Gastroesophageal sphincter (tissue), 4 donors: ENCODE data around the gene SSC5D. TPM values are rescaled to one million over a fixed set of nuclear protein-coding genes. Genes with fewer than 3 reads are reported as not detected.

ENCODE experiments used
- ATAC-seq: fragments of 150-250 bp; one replicate; pipeline ENCODE4 v1.9.1; 2016; ENCODE audit warnings: mild to moderate bottlenecking, moderate library complexity
- H3K27ac ChIP-seq, 4 donors: fragments of 200-600 bp; sonication (generic) in 3 of 4; 1 replicate in 3 of 4; 2 replicates in 1 of 4; pipeline ENCODE4 v1.5.1; 2016 to 2019
- H3K27me3 ChIP-seq: fragments of 200-600 bp; sonication (generic); one replicate; pipeline ENCODE4 v1.5.1; 2019
- H3K36me3 ChIP-seq, 2 donors: fragments of 200-600 bp; sonication (generic); one replicate each; pipeline ENCODE4 v1.5.1; 2019; ENCODE audit warnings: control low read depth in 1 of 2
- H3K4me1 ChIP-seq, 3 donors: fragments of 200-600 bp; sonication (generic); 1 replicate in 2 of 3; 2 replicates in 1 of 3; pipeline ENCODE4 v1.5.1; 2016 to 2019; ENCODE audit warnings: control low read depth in 2 of 3
- H3K4me3 ChIP-seq, 2 donors: fragments of 200-600 bp; sonication (generic); one replicate each; pipeline ENCODE4 v1.5.1; 2019; ENCODE audit warnings: mild to moderate bottlenecking in 1 of 2, moderate library complexity in 1 of 2
- H3K9me3 ChIP-seq, 3 donors: fragments of 200-600 bp; sonication (generic); one replicate each; pipeline ENCODE4 v1.5.1; 2017 to 2019; ENCODE audit warnings: control low read depth in 2 of 3
- EP300 ChIP-seq: sonication (generic); formaldehyde crosslinking; IDR thresholded peaks from one replicate; pipeline ENCODE4 v1.6.1; 2017; ENCODE audit warnings: antibody characterized with exemption, mild to moderate bottlenecking
- POLR2A ChIP-seq, 2 donors: fragments of 450-650 bp; IDR thresholded peaks; one replicate each; pipeline ENCODE4 v1.6.1; 2017; ENCODE audit warnings: antibody characterized with exemption in 2 of 2, mild to moderate bottlenecking in 2 of 2, moderate library complexity in 1 of 2
- POLR2AphosphoS5 ChIP-seq: sonication (generic); formaldehyde crosslinking; IDR thresholded peaks from one replicate; pipeline ENCODE4 v1.6.1; 2017; ENCODE audit warnings: antibody characterized with exemption
- WGBS, 2 donors: methylation state at CpG; one replicate each; pipeline ENCODE4 v1.1.5; 2018; ENCODE audit warnings: low coverage in 1 of 2; 5-methylcytosine and 5-hydroxymethylcytosine counted together
- total RNA-seq, 4 donors: library from RNA; depleted of rRNA; stranded (reverse); fragments of >200 nt; gene quantifications; one replicate each; pipeline ENCODE4 v1.1.0, GENCODE V29; 2016
- TF ChIP-seq, protein P1 (sequence below), 4 experiments: fragments of 200-600 bp in 2 of 4; fragments of 450-650 bp in 2 of 4; sonication (generic) in 1 of 4; IDR thresholded peaks; one replicate each; pipeline ENCODE4 v1.5.1; 2017 to 2019; ENCODE audit warnings: antibody characterized with exemption in 4 of 4, mild to moderate bottlenecking in 2 of 4, moderate library complexity in 2 of 4

Gene SSC5D
- total RNA-seq, 4 donors from 2014 or later, result 6.3 to 39.2 (median 23.5) TPM

DNA sequence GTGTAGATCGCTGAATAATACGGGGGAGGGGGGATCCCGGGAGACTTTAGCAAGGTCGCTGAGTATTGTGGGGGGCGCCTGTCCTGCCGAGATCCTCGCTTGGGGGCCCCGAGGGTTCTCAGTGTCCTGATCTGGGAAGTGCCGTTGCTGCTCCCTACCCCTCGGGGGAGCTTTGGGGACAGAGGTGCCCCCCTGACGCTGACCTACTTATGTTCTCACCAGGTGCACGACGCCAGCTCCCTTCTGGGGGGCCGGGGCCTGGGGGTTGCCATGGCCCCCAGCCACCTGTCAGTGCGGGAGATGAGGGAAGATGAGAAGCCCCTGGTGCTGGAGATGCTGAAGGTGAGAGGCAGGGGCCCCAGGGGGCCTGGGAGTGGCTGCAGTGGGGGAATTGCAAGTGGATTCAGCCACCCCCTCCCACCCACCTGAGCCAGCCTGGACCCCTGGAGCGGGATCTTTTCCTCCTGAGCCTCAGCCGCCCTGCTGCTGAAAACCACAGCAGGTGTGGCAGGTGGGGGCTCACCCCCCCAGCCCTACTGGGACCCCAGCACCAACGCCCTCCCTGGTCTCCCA is 2.7 kb upstream of the SSC5D start:
- H3K9me3 ChIP-seq, result no peaks in the 10 kb centered on the region
- H3K36me3 ChIP-seq, result peaks cover 0 to 37% of the 10 kb centered on the region in 2 donors
- peak overlapping the region; percentile 86 to 99 (median 96) for H3K27ac ChIP-seq
- H3K4me3 ChIP-seq, result peak overlapping the region; percentile 35 to 58
- H3K27me3 ChIP-seq, result no peaks in the 10 kb centered on the region
- WGBS, 2 donors, result no CpG with 5 or more reads among the region's 18 CpGs
- no peak for ATAC-seq
- TF ChIP-seq, protein P1, sequence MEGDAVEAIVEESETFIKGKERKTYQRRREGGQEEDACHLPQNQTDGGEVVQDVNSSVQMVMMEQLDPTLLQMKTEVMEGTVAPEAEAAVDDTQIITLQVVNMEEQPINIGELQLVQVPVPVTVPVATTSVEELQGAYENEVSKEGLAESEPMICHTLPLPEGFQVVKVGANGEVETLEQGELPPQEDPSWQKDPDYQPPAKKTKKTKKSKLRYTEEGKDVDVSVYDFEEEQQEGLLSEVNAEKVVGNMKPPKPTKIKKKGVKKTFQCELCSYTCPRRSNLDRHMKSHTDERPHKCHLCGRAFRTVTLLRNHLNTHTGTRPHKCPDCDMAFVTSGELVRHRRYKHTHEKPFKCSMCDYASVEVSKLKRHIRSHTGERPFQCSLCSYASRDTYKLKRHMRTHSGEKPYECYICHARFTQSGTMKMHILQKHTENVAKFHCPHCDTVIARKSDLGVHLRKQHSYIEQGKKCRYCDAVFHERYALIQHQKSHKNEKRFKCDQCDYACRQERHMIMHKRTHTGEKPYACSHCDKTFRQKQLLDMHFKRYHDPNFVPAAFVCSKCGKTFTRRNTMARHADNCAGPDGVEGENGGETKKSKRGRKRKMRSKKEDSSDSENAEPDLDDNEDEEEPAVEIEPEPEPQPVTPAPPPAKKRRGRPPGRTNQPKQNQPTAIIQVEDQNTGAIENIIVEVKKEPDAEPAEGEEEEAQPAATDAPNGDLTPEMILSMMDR (IDR thresholded peaks at IDR 0.05), result no peak
- TF ChIP-seq EP300 (no peak), POLR2A (IDR thresholded peaks at IDR 0.05) (no peak), POLR2AphosphoS5 (no peak)
- H3K4me1 ChIP-seq, result peaks cover 3 to 74% (median 54%) of the 10 kb centered on the region in 3 donors

DNA sequence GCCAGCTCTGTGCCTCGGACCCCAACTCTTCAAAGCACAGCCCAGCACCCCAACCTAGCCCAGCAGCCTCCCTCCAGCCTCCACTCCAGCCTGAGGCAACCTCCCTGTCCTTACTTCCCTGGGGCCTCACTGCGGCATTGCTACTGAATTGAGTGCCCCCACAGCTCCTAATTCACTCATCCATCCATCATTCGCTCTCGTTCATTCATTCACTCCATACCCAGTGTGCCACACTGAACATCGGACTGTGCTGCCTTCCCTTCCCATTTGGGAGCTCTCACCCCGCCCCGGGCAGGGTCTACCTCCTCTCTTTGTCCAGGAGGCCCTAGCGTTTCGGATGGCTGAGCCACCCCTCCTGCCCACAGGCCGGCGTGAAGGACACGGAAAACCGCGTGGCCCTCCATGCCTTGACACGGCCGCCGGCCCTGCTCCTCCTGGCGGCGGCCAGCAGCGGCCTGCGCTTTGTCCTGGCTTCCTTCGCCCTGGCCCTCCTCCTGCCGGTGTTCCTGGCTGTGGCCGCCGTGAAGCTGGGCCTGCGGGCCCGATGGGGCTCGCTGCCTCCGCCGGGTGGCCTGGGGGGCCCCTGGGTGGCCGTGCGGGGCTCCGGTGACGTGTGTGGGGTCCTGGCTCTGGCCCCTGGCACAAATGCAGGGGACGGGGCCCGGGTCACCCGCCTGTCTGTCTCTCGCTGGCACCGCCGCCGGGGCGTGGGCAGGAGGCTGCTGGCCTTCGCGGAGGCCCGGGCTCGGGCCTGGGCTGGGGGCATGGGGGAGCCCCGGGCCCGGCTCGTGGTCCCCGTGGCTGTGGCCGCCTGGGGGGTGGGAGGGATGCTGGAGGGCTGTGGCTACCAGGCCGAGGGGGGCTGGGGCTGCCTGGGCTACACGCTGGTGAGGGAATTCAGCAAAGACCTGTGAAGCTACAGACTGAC is 1.9 kb upstream of the SSC5D start:
- Histone ChIP-seq H3K9me3 (no peaks in the 10 kb centered on the region), H3K27me3 (no peaks in the 10 kb centered on the region), H3K27ac (peak overlapping the region; percentile 86 to 99 (median 96)), H3K4me1 (peaks cover 3 to 82% (median 54%) of the 10 kb centered on the region in 3 donors), H3K36me3 (peaks cover 0 to 29% of the 10 kb centered on the region in 2 donors), H3K4me3 (peak overlapping the region in 1 of 2 donors; percentile 28)
- TF ChIP-seq POLR2AphosphoS5 (no peak), POLR2A (IDR thresholded peaks at IDR 0.05) (no peak), EP300 (no peak)
- TF ChIP-seq, protein P1 (IDR thresholded peaks at IDR 0.05), result peak in 3 of 4 experiments; percentile 38 to 60 (median 48)
- 46% methylated on average over 7 of the region's 53 CpGs; no CpG with 5 or more reads in 1 of the 2 donors for WGBS, 2 donors
- ATAC-seq, result no peak

DNA sequence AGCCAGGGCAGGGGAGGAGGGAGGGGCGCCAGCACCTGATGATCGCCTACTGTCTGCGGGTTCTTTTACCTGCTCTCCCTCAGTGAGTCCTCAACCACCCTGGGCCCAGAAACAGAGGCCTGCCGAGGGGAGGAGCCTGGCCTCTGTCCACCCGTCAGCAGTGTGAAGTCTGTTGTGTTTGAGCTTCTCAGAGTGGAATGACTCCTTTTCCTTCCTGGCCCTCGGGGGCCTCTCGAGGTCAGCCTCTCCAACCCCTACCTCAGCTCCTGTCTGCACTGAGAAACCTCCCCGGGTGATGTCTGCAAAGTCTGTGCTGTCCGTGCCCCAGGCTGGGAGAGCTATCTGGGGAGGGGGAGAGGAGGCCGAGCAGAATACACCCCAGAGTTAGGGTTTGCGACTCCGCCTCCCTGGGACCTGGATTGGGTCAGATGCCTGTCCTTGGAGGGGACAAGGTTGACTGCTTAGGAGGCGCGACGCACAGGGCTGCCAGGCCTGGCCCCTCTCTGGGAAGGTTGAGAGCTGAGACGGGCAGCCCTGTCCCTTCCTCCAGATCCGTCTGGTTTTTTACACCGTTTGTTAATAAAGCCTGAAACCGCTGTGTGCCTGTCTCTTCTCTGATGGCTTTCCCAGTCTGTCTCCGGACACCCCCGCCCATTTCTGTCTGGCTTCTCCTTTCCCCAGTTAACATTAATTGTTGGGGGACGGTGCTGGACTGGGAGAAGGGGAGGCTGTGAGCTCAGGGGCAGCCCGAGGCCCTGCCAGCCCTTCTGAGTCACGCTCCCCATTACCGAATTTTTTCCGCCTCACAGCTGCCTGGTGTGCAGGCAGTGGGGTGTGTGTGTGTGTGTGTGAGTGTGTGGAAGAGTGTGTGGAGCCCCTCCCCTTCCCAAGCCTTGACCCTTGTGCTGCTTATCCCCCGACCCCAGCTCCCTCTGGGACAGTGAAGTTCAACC is 989 bp upstream of the SSC5D start:
- H3K9me3 ChIP-seq, result no peaks in the 10 kb centered on the region
- peak overlapping the region; percentile 86 to 99 (median 96) for H3K27ac ChIP-seq
- ATAC-seq, result peak; percentile 67
- H3K36me3 ChIP-seq, result peaks cover 0 to 20% of the 10 kb centered on the region in 2 donors
- no peaks in the 10 kb centered on the region for H3K27me3 ChIP-seq
- peaks cover 3 to 92% (median 60%) of the 10 kb centered on the region in 3 donors for H3K4me1 ChIP-seq
- no peak for TF ChIP-seq EP300
- TF ChIP-seq POLR2AphosphoS5, result peak; percentile 70
- peak overlapping the region in 1 of 2 donors; percentile 28 for H3K4me3 ChIP-seq
- WGBS, 2 donors, result 6 to 20% methylated on average over 1 to 15 of the region's 27 CpGs

DNA sequence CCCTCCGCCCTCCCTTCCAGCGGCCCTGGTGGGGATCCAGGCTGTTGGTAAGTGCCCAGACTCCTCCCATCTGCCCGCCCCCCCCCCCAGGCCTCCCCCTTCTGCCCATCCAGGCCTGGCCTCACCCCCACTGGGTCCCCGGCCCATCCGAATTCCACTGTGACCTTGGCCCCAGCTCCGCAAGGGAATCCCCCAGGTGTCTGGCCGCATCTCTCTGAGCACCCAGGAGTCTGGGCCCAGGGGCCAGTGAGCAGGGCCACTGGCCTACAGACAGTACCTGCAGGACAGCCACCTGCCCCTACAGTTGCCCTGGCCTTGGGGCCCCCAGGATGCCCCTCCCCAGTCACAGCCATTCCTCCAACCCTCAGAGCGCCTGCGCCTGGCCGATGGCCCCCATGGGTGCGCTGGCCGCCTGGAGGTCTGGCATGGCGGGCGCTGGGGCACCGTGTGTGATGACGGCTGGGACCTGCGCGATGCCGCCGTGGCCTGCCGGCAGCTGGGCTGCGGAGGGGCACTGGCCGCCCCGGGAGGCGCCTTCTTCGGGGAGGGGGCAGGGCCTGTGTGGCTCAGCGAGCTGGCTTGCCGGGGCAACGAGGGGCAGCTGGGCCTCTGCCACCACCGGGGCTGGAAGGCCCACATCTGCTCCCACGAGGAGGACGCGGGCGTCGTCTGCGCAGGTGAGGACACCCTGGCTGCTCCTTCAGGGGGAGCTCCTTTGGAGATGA is 912 bp downstream of the SSC5D start:
- H3K4me1 ChIP-seq, result peaks cover 3 to 100% (median 56%) of the 10 kb centered on the region in 3 donors
- H3K36me3 ChIP-seq, result peaks cover 0 to under 1% of the 10 kb centered on the region in 2 donors
- peak overlapping the region in 1 of 2 donors; percentile 37 for H3K4me3 ChIP-seq
- peak overlapping the region; percentile 61 to 99 (median 96) for H3K27ac ChIP-seq
- no peak for ATAC-seq
- TF ChIP-seq, protein P1 (IDR thresholded peaks at IDR 0.05), result no peak
- TF ChIP-seq POLR2AphosphoS5 (no peak), POLR2A (IDR thresholded peaks at IDR 0.05) (no peak), EP300 (no peak)
- no peaks in the 10 kb centered on the region for H3K27me3 ChIP-seq
- no peaks in the 10 kb centered on the region for H3K9me3 ChIP-seq
- WGBS, 2 donors, result no CpG with 5 or more reads among the region's 36 CpGs
